NCI-H2107 treated with DMSO at 0.1 percent for 48 hours (cell line): ENCODE measurements around the gene RAB6B.

Experiments used
- DNase-seq: peaks from one replicate; lab custom pipeline; 2025; ENCODE audit not compliant: unreplicated experiment; lab: John Stamatoyannopoulos, UW

The RAB6B gene

DNA sequence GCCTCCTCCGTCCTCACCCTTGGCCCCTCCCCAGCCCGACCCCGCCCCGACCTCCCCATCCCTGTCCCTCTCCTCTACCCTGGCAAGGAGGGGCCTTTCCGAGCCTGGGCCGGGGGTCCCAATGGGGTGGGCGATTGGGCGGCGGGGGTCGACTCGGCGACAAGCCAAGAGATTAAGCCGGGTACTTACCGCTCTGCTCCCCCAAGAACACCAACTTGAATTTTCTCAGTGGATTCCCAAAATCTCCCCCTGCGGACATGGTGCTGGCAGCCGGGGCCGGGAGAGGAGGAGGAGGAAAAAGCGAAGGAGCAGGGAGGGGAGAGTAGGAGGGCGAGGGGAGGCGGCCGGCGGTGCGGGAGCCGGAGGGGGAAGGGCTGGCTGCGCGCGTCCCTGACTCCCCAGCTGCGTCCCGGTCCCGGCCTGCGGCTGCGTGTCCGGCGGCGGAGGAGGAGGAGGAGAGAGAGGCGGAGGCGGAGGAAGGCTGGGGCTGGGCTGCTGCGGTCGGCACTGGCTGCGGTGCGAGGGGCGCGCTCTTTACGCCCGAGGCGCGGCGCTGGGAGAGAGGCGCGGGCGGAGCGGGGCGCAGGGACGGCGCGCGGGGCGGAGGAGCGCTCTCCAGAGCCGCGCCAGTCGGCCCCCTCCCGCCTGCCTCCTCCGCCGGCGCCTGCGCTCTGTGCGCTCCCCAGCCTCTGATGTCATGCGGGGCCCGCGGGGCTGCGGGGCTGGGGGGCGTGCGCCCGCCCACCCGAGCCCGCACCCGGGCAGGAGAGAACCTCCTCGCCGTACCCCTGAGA lies at the start of gene RAB6B:
Gene RAB6B, minus strand, starts transcription at position 675 of the 794 bp plus-strand sequence. Its CDS starts 416 bp downstream, at position 259.
- no peak for DNase-seq

- DNase-seq: no peak
These were observed 49.1 kb upstream of the RAB6B start for GRCh38 chr3:133944641-133945380.

GRCh38 chr3:133944181-133944580 lies 48.5 kb upstream of the RAB6B start:
- no peak for DNase-seq

GRCh38 chr3:133943639-133944141 lies 48.0 kb upstream of the RAB6B start:
- no peak for DNase-seq

DNA sequence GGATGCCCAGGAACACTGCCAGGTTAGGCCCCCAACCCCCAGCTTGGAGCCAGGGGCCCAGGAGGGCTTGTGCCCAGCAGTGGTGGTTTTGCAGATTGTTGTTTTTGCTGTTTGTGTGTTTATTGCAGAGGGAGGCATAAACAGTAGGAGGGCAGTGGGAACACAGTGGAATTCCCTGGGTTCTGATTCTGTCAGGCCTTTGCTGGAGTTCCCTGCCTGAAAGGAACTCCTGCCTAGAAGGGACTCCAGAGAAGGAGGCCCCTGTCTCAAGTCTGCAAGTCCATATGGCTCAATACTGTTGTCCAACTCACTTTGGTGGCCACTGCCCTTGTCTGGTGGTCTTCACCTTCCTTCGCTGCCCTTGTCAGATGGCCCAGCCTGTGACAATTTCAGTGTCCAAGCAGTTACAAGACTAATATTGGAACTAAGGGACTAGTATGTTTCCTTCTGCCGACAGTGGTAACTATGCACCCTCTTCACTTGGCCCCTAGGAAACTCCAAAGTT lies 47.4 kb upstream of the RAB6B start:
- no peak for DNase-seq

GRCh38 chr3:133941415-133941821 lies 45.7 kb upstream of the RAB6B start:
- peak; percentile 62 for DNase-seq

- no peak for DNase-seq
These were observed 44.9 kb upstream of the RAB6B start for GRCh38 chr3:133940536-133940935.

DNA sequence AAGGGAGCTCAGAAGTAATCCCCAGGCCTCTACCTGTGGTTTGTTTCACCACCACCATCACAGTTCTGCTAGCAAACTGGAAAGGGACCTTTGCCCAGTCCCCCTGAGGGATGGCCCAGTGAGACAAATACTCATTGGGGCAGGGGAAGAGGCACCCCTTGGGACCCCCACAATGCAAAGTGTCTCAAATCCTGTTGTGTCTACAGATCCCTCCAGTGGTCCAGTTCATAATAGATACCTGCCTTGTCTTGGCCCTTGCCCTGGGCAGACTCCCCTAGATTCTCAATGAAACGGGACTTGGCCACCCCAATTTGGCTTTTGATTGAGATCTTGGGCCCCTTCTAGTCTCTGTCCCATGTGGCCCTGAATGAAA lies 43.8 kb upstream of the RAB6B start:
- no peak for DNase-seq

DNA sequence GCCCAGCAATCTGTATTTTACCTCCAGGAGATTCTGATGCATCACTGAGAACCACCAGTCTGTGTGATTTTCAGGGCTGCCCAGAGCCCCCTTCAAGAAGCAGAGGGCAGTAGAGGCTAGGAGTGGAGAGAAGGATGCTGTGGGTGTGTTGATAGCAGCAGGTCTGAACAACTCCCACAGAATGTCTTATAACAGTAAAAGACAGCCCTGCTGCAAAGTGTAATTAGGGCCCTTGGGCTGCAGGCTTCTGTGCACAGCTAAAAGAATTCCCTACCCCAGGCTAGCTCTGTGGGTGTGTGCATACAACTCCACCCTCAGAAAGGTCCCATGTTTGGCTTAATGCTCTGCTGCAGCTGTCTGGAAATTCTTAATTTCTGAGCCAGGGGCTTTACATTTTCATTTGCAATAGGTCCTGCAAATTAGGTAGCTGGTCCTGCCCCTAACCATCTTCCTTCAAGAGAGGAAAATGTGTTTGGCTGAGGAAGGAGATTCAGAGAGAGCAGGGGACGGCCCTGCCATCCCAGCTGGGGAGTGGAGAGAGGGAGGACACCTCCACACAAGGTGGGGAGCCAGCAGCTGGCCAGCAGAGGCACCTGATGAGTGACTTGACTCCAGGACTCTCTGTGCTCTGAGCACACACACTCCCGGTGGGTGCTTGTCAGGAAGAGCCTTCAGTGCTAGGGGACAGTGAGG lies 43.2 kb upstream of the RAB6B start:
- no peak for DNase-seq

DNA sequence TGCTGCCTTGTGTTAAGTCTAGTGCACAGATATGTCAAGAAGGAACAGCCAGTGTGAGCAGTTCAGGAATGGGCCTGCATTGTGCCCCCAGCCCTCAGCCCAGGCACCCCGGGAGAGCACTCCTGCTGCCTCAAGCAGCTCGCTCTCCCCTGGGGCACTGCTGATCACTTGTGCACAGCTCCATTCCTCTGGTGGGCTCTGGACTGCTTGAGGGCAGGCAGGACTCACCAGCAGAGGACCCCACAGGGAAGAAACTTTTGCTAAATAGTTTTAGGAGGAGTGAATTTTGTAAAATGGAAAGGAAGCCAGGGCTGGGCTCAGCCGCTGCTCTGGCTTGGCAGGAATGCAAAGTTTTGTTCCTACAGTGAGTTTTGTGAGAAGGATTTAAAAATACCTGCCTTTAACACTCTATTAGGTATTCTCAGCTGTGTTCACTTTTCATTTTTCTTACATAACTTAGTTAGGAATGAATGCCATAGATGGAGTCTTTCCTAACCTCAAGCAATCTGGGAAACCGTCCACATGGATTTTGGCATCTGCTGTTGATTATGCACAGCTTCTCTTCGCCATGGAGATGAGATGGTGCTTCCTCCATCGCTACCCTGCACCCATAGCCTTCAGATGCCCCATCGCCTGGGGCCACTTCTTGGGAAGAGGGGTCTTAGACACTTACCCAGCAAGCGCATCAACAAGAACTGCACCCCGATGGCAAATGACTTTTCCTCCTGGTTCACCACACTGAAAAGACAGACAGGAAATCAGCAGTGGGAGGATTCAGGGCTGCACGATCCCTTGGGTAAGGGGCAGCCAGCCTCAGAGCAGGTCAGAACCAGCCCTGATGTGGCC lies 42.3 kb upstream of the RAB6B start:
- DNase-seq: no peak

DNA sequence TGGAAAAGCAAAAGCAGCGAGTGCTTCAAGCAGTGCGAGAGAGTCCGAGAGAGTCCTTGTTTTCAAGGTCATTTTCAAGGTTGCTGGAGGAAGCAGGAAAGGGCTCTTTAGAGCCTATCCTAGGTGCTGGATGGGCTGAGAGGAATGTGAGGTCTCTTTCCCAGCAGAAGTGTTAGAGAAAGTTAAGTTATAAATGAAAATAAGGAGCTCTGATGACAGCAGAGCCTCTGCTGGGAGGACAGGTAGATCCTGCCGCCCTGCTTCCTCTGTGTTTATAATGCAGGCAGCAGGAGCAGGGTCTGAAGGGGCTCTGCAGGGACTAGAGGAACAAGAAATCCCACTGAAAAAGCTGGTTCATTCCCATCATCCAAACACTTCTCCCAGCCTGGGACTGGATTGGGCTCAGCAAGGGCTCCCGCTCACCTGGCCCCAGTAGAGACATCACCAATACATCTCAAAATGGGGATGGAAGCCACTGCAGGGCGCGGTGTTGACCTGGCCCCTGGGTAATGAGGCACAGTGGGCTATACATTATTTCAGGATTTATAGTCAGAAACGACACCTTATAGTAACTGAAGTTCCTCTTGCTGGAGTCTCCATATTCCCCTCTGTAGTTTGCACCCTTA lies 41.5 kb upstream of the RAB6B start:
- no peak for DNase-seq

DNA sequence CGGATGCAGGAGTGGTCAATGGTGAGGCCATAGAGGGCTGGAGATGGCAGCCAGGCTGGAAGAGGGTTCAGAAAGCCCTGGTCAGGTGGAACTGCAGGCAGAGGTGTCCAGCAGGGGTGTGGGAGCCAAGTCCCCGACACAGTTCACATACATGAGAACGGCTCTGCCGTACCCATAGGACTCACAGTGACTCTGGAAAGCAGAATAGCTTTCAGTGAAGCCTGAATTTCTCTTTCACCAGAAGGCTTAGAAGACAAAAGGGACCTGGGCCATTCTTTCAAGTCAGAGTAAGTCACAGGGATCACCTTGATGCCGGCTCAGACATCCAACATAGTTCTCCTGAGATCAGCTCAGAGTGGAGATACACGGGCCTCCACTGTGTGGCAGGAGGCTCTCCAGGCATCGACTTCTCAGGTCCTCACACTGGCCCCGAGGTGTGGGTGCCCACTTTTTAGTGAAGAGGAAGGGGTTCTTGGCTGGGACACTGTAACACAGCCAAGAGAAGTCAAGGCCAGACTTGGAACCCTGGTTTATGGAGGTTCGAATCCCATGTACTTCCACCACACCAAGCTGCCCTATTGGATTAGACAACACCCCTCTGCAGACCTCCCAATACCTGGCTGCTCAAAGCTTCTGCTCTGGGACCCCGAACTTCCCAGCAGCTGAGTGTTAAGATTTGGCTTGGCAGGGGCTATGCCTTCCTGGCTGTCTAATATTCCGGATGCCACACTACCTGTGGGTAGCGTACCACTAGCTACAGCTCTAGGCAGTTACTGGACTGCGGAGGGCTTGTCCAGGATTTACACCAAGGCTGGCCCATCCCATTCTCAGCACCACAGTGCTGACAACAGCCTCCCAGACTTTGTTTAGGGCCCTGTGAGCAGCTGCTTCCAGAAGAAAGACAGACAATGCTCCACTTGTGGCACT lies 40.4 kb upstream of the RAB6B start:
- DNase-seq: no peak

- DNase-seq: no peak
These were observed 39.5 kb upstream of the RAB6B start for GRCh38 chr3:133934996-133935842.

DNA sequence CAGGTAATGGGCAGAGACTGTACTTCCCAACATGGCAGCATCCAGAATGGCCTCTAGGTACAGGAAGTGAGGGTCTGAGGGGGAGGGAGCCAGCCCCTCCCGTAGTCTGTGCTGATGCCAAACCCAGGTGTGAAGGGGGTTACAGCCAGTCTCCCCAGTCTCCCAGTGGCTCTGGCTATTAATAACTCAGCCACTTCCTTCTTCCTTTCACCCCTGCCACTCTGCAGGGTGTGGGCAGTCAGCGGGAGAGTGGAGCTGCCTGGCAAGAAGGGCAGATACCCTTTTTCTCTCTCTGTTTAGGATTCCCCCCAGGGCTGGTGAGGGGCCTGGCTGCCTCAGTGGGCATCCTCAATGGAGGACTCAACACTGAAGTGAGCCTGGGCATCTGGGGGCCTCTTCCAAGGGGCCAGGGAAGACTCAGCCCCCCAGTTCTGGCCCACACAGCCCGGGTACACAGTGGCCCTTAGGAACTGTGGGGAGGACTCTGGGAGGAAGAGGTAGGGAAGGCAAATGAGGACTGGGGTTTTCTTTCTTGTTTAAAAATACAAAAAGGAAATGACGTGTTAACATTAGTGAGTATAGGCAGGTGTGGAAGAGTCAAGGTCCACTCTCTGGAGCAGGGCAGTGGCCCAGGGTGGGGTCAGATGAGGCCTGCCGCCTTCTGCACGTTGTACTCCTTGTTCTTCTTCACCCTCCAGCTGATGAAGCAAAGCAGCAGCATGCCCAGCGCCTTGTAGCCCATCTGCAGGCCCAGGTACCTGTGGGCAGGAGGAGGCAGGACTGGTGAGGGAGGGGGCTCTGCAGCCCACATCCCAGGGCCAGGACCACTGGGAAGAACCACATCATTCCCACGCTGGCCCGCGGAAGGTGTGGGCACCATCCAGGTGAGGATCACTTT lies 38.6 kb upstream of the RAB6B start:
- DNase-seq: no peak

DNA sequence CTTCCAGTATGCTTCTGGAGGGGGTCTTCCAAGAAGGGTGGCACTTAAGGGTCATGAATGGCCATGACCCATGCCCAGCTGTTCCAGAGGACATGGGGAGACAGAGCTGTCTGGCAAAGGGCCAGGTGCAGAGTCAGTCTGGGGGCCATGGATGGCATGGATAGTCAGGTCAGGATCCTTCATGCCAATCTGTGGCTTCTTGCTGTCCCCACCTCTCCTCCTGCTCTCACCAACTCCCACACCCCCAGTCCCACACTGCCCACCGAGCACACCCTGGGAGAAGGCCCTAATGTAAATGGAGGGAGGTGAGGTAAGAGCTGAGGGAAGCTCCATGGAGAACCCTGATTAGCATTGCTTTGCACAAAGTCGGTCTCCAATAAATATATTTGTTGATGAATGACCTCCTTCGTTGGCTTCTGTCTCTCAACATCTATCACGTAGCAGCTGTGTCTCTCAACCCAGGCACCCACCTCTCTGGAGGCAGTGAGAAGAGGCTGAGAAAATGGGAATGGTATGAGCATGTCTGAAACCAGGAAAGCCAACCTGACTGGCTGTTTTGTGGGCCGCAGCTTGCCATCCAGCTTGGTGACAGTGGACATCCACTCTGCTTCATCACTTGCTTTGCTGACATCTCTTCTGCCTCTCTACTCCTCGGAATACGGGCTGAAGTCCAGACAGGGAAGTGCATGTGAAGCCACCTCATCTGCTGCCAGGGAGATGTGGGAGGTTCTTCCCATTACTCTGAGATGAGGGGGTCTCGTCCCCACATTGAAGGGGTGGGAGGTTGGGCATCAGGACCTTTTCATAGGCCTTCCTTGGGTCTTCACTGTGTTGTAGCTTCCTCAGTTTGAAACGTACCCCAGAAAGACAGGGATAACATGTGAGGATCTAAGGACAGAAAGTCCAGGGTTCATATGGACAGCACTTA lies 37.7 kb upstream of the RAB6B start:
- DNase-seq: no peak

- no peak for DNase-seq
These were observed 36.3 kb upstream of the RAB6B start for GRCh38 chr3:133932009-133932408.
